NCI-H460 (cell line): ENCODE data around the gene VSIG10L. TPM values are rescaled to one million over a fixed set of nuclear protein-coding genes. Genes with fewer than 3 reads are reported as not detected.
A peak's percentile ranks its signal among the peaks of the same experiment; 100 is the strongest.

Source experiments
- DNase-seq: peaks from one replicate; pipeline ENCODE4 v3.0.0-alpha.2; 2016; ENCODE audit warnings: low read depth; ENCODE audit errors: extremely low read depth
- polyA plus RNA-seq: library from polyadenylated mRNA; depleted of rRNA; stranded (reverse); fragments of >200 nt; gene quantifications from 2 replicates; pipeline ENCODE4 v1.2.3, GENCODE V29; 2014; cell fraction: nucleus; rRNA removed
- total RNA-seq: library from RNA; depleted of rRNA; stranded (reverse); fragments of >200 nt; shearing (Covaris generic); gene quantifications from 2 replicates; pipeline ENCODE4 v1.2.3, GENCODE V29; 2014; rRNA removed

The VSIG10L gene
- total RNA-seq, result 1.2 and 1.6 TPM in 2 replicates
- 4.0 and 4.5 TPM in 2 replicates for polyA plus RNA-seq

- DNase-seq, result no peak
Measured at GRCh38 chr19:51341976-51342580, at the start of gene VSIG10L. Gene VSIG10L (minus strand): TSS chr19:51342139. CDS start chr19:51342124, 15 bp downstream.

DNA sequence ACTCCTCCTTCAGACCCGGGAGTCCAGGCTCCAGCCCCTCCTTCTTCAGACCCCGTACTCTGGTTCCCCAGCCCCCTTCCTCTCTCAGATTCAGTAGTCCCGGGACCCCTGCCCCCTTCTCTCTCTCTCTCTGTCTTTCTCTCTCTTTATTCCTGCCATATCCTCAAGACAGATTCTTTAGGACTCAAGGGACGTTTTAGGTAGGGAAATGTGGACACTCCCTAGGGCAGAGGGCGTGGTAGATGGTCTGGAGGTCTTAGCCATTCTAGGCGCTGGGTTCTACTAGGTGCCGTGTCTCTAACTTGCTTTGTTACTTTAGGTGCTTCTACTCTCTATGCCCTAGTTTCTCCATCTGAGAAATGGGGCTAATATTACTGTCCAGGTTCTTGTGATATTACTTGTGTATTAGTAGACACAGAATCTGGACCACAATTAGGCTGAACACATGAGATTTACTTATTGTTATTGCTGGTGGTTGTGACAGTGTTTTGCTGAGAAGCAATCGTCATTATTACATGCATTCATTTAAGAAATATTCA, 49.2 kb upstream of the VSIG10L start:
- no peak for DNase-seq

DNA sequence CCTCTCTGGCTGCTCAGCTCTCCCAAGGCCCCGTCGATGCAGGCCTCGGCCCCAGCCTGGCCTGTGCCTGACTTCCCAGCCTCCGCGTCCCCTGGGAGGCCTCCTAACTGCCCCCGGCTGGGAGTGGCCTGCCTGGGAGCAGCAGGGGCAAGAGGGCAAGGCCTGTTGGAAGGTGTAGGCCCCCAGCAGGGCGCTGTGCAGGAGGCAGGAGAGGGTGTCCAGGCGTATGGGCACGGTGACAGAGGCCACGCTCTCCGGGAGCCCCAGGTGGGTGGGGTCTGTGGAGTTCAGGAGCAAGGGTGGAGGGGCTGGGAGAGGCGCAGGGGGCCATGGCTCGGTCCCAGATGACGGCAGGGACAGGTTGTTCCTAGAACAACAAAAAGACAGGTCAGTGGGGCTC, 47.2 kb upstream of the VSIG10L start:
- DNase-seq, result no peak

- DNase-seq, result no peak
Measured at GRCh38 chr19:51387924-51388389, 46.0 kb upstream of the VSIG10L start, which contains the start of gene LIM2. Gene LIM2 (minus strand): TSS chr19:51387974. CDS start chr19:51387443, 531 bp downstream.

DNA sequence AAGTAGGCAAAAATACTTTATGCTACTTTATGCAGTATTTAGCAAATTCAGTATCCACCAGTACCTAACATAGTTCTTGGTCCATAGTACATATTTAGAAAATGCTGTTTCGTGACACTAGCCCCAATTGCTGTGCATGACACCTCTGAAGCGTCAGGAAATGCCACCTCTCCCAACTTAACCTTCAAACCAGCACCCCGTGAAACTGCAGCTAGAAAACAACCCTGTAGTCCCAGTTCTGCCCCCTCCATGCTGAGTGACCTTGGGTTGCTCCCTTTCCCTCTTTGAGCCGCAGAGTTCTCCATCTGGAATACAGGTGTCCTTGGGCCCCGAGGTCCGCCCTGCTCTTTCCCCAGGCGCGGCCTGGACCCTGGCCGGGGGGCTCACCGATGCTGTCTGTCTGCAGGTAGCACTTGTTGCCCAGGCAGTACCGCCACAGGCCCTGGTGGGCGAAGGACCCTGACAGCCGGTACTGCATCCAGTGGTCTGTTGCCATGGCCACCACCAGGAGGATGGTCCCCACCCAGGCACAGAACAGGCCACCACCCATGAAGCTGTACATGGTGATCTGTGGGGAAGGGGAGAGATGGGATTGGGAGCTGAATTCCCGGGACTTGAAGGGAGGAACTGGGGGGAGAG, 45.1 kb upstream of the VSIG10L start:
- DNase-seq, result no peak

GRCh38 chr19:51382004-51382403, 40.1 kb upstream of the VSIG10L start:
- no peak for DNase-seq

DNA sequence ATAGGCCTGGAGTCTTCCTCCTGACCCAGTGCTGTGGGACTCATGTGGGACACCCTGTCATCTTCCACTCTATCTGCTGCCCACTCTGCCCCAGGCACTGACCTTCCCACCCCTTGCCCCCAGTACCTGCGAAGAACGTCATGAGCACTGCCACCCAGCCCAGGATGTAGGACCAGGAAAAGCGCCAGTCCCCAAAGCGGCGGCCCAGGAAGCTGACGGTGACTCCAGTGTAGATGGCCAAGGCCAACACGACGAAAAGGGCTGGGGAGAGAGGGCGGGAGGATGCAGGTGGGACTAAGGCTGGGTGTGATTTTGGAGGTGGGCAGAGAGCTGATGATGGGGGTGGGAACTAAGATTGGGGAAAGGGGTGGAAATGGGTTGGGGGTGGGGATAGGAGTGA, 38.4 kb upstream of the VSIG10L start:
- DNase-seq, result no peak

DNA sequence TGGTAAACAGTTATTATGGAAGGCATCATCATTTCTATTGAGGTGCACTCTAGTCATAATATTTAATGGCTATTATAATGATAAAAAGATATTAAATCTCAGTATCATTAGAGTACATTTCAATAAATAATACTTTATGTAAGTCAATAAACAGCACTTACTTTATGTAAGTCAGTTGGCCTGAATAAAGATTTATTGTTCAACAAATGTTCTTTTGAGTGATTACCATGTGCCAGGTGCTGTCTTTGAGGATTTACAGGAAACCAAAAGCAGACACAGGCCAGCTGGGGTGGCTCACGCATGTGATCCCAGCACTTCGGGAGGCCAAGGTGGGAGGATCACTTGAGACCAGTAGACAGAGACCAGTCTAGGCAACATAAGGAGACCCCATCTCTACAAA, 35.5 kb upstream of the VSIG10L start:
- no peak for DNase-seq

- no peak for DNase-seq
Measured at GRCh38 chr19:51375504-51376221, 33.7 kb upstream of the VSIG10L start.

GRCh38 chr19:51372649-51373504, 30.9 kb upstream of the VSIG10L start, which contains the start of gene NKG7:
Gene NKG7 (minus strand): TSS chr19:51372654. CDS start chr19:51372535, 119 bp downstream.
- no peak for DNase-seq

GRCh38 chr19:51372021-51372648, 30.2 kb upstream of the VSIG10L start:
- no peak for DNase-seq

DNA sequence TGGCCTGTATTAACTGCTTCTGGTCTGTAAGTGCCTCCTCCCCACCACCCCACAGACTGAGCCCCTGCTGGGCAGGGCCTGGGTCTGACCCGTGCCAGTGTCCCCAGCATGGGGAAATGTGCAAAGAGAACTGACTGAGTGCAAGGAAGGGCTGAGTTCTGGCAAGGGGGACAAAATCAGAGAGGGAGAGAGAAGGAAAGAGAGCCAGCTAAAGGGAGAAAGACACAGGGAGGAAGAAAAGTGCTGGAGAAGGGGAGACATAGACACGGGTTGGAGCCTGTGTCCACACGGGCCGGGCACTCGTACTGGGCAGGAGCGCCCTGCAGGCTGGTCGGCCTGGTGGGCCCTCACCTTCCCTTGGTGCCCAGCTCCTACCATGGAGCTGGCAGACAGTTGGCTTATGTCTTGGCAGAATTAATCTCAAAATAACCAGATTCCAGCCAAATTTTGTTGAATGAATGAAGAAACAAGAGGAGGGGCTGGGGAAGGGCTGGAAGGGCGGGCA, 29.3 kb upstream of the VSIG10L start:
- DNase-seq, result no peak

GRCh38 chr19:51370230-51370629, 28.3 kb upstream of the VSIG10L start:
- DNase-seq, result no peak

DNA sequence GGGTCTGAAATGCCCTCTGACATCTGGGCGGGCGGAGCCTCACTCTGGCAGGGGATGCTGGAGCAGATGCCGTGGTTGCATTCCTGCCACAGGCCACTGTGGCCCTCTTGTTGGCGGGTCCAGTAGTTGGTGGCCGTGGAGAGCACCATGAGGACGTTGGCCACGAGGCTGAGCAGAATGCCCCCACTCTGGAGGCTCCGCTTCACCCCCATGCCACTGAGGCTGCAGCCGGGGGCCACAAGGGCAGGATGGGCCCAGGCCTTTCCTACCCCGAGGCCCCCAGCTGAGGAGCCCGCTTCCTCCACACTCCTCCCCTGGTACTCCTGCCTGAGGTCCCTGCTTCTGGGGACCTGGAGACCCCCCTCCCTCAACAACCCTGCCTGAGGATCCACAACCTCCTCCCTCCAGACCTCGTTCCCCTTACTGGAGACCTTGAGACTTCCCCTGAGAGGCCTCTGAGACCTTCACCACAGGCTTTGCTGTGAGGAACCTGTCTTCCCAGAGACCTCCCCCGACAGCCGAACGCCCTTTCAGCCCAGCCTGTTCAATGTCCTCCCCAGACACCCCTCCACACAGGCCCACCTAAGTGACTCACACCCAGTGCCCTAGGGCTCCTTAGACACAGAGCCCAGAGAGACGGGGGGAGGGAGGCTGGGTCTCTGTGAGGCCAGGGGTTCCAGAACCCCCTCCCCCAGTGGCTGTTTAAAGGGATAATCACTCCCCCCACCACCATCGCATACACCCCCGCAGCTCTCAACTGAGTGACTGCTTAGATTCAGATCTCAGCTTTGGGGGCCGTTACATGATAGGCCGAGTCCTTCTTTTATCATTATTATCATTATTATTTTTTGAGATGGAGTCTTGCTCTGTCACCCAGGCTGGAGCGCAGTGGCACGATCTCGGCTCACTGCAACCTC, 26.7 kb upstream of the VSIG10L start, which contains the start of gene CLDND2:
Gene CLDND2, minus strand, starts transcription at position 638 of the 917 bp plus-strand sequence. Its CDS starts 426 bp downstream, at position 212.
- no peak for DNase-seq

DNA sequence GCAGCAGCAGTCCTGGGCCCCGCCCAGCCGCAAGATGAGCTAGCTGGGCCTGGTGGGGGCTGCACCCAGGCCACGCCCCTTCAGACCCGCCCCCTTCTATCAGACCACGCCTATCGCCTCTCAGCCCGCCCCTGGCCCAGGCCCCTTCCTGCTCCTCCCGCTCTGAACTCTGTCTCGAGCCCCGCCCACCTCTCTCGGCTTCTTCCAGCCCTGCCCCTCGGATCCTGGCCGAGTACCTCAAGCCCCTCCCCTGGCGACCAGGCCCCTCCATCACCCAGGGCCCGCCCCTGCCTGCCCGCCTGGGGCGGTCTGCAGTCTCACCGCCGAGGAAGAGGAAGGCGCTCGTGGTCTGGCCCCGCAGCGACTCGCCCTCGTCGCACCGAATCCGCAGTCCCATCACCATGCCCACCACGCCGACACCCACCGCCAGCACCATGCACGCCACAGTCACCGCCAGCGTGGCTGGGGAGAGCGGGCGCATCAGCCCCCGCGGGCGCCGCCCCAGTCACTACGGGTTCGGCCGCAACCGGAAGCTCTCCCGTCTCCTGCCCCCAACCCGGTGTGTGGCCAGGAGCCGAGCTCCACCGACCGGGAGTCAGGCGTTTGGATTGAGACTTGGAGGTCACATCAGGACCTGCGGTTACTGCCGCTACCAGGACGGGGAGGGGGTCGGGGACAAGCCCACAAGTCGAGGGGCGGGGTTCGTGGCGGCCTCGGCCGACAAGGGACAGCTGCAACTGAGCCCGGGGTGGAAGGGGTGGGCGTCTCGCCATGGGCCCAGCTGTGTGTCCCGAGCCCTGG, 25.8 kb upstream of the VSIG10L start:
- peak; percentile 95 for DNase-seq

DNA sequence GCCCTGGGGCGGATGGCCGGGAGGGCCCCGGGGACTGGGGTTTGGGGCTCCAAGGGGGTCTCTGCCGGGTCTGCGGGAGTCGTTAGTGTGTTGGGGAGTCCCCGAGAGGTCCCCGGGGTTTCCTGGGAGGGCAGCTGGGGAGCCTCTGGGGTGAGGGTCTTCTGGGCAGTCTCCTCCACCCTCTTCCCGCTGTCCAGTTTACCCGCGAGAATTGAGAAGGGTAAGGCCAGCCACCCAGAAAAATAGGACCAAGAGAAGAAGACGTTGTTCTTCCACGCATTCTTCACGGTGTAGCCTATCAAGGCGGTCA, 25.3 kb upstream of the VSIG10L start:
- no peak for DNase-seq

DNA sequence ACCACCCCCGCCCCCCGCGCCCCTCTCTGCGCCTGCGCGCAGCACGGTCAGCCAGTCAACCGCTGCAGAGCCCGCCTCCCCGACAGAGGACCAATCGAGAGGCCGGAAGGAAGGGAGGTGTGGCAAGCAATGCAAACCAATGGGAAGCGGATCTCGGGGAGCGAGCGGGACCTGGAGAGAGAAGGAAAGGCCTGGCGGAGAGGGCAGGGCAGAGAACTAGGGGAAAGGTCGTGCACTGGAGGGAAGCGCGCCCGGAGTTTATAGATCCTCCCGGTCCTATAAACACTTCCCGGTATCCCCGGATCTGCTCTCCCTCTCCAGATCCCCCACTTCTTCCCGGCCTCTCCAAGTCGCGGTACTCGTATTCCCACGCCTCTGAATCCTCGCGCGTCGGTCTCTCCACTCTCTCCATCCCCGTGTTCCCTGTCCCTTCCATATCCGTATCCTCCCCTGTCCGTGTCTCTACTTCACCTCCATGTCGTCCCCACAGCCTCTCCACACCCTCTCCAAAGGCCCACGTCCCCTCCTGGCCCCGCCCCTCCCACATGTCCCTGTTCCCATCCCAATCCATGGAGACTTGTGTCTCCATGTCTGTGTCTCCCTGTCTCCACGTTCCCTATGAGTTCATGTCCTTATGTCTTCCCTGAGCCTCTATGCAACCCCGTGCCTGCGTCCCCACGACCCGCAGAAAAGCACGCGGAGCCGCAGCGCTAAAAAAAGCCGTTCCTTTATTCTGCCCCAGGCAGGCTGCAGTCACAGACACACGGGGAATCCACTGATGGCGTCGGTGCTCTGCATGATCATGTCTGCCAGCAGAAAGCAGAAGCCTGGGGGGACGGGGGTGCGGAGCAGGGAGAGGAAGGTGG, 24.7 kb upstream of the VSIG10L start:
- DNase-seq, result peak; percentile 97
